ENCODE data around the gene MT1HL1.

The MT1HL1 gene

GRCh38 chr1:237007147-237007881, 3.1 kb upstream of the MT1HL1 start:
- H3K27ac ChIP-seq (ENCODE audit: low read depth, low read length, poor library complexity, severe bottlenecking), result no peak overlapping the region

GRCh38 chr1:237005674-237006073, 1.4 kb upstream of the MT1HL1 start:
- Histone ChIP-seq H3K9me3 (ENCODE audit: low read length) (no peaks in the 10 kb centered on the region), H3K27me3 (ENCODE audit: insufficient read depth, low read length) (peaks cover 3% of the 10 kb centered on the region; the same call in 1 of the 2 replicates), H3K79me2 (ENCODE audit: insufficient read depth, low read length) (no peaks in the 10 kb centered on the region), H3K9ac (ENCODE audit: low read length) (no peak overlapping the region), H4K20me1 (ENCODE audit: insufficient read depth, low read length) (no peaks in the 10 kb centered on the region), H3K27ac (ENCODE audit: low read depth, low read length, poor library complexity, severe bottlenecking) (no peak overlapping the region), H3K36me3 (ENCODE audit: insufficient read depth, low read length) (no peaks in the 10 kb centered on the region), H3K4me2 (ENCODE audit: low read length) (no peak overlapping the region), H3K9me2 (ENCODE audit: low read depth, low read length) (no peaks in the 10 kb centered on the region), H3K4me3 (ENCODE audit: low read depth, low read length, poor library complexity, severe bottlenecking) (no peak overlapping the region), H3F3A (ENCODE audit: insufficient read depth, low read length) (no peaks in the 10 kb centered on the region), H2AFZ (ENCODE audit: low read length) (no peak overlapping the region), H3K4me1 (ENCODE audit: insufficient read depth, low read length, severe bottlenecking) (no peaks in the 10 kb centered on the region)
- TF ChIP-seq CTCF (IDR thresholded peaks at IDR 0.05; ENCODE audit: low read length) (no peak), EZH2 (IDR thresholded peaks at IDR 0.05; ENCODE audit: borderline replicate concordance, low read length) (no peak)

More at GRCh38 chr1:237007147-237007881, 3.1 kb upstream of the MT1HL1 start:
- no peak overlapping the region for H2AFZ ChIP-seq (ENCODE audit: low read length)
- TF ChIP-seq CTCF (IDR thresholded peaks at IDR 0.05; ENCODE audit: low read length) (no peak), EZH2 (IDR thresholded peaks at IDR 0.05; ENCODE audit: borderline replicate concordance, low read length) (no peak)
- no peaks in the 10 kb centered on the region for H3K4me1 ChIP-seq (ENCODE audit: insufficient read depth, low read length, severe bottlenecking)
- no peaks in the 10 kb centered on the region for H3K9me3 ChIP-seq (ENCODE audit: low read length)
- H4K20me1 ChIP-seq (ENCODE audit: insufficient read depth, low read length), result no peaks in the 10 kb centered on the region
- no peak overlapping the region for H3K9ac ChIP-seq (ENCODE audit: low read length)
- H3K27me3 ChIP-seq (ENCODE audit: insufficient read depth, low read length), result peaks cover 3% of the 10 kb centered on the region; the same call in 1 of the 2 replicates
- H3F3A ChIP-seq (ENCODE audit: insufficient read depth, low read length), result no peaks in the 10 kb centered on the region
- H3K36me3 ChIP-seq (ENCODE audit: insufficient read depth, low read length), result no peaks in the 10 kb centered on the region
- H3K4me2 ChIP-seq (ENCODE audit: low read length), result no peak overlapping the region
- no peak overlapping the region for H3K4me3 ChIP-seq (ENCODE audit: low read depth, low read length, poor library complexity, severe bottlenecking)
- no peaks in the 10 kb centered on the region for H3K79me2 ChIP-seq (ENCODE audit: insufficient read depth, low read length)
- H3K9me2 ChIP-seq (ENCODE audit: low read depth, low read length), result no peaks in the 10 kb centered on the region

- Histone ChIP-seq H3K4me2 (ENCODE audit: low read length) (no peak overlapping the region), H4K20me1 (ENCODE audit: insufficient read depth, low read length) (no peaks in the 10 kb centered on the region), H3K4me3 (ENCODE audit: low read depth, low read length, poor library complexity, severe bottlenecking) (no peak overlapping the region), H3K27me3 (ENCODE audit: insufficient read depth, low read length) (peaks cover 3% of the 10 kb centered on the region; the same call in 1 of the 2 replicates), H3K4me1 (ENCODE audit: insufficient read depth, low read length, severe bottlenecking) (no peaks in the 10 kb centered on the region), H3F3A (ENCODE audit: insufficient read depth, low read length) (no peaks in the 10 kb centered on the region), H3K36me3 (ENCODE audit: insufficient read depth, low read length) (no peaks in the 10 kb centered on the region), H3K9me3 (ENCODE audit: low read length) (no peaks in the 10 kb centered on the region), H3K27ac (ENCODE audit: low read depth, low read length, poor library complexity, severe bottlenecking) (no peak overlapping the region), H3K79me2 (ENCODE audit: insufficient read depth, low read length) (no peaks in the 10 kb centered on the region), H2AFZ (ENCODE audit: low read length) (no peak overlapping the region), H3K9ac (ENCODE audit: low read length) (no peak overlapping the region), H3K9me2 (ENCODE audit: low read depth, low read length) (no peaks in the 10 kb centered on the region)
- TF ChIP-seq EZH2 (IDR thresholded peaks at IDR 0.05; ENCODE audit: borderline replicate concordance, low read length) (no peak), CTCF (IDR thresholded peaks at IDR 0.05; ENCODE audit: low read length) (no peak)
Measured at GRCh38 chr1:237003516-237003915, 725 bp downstream of the MT1HL1 start.
